Measurements from ENCODE around the gene EARS2.
"Not testable (repeated sequence)": the region's sequence is repeated elsewhere in the genome, so short reads cannot be mapped to it uniquely, and the experiment has no call there.

DNA sequence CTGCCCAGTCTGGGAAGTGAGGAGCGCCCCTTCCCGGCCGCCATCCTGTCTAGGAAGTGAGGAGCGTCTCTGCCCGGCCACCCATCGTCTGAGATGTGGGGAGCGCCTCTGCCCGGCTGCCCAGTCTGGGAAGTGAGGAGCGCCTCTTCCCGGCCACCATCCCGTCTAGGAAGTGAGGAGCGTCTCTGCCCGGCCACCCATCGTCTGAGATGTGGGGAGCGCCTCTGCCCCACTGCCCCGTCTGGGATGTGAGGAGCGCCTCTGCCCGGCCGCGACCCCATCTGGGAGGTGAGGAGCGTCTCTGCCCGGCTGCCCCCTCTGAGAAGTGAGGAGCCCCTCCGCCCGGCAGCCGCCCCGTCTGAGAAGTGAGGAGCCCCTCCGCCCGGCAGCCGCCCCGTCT, 26.1 kb upstream of the EARS2 start:
- TF ChIP-seq, protein P1, sequence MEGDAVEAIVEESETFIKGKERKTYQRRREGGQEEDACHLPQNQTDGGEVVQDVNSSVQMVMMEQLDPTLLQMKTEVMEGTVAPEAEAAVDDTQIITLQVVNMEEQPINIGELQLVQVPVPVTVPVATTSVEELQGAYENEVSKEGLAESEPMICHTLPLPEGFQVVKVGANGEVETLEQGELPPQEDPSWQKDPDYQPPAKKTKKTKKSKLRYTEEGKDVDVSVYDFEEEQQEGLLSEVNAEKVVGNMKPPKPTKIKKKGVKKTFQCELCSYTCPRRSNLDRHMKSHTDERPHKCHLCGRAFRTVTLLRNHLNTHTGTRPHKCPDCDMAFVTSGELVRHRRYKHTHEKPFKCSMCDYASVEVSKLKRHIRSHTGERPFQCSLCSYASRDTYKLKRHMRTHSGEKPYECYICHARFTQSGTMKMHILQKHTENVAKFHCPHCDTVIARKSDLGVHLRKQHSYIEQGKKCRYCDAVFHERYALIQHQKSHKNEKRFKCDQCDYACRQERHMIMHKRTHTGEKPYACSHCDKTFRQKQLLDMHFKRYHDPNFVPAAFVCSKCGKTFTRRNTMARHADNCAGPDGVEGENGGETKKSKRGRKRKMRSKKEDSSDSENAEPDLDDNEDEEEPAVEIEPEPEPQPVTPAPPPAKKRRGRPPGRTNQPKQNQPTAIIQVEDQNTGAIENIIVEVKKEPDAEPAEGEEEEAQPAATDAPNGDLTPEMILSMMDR (optimal IDR thresholded peaks at IDR 0.05 in 1 of 3, IDR thresholded peaks at IDR 0.05 in 1 of 3, conservative IDR thresholded peaks at IDR 0.05 in 1 of 3; ENCODE audit: extremely low read depth in 1 of 3, insufficient read depth in 2 of 3, low read length in 3 of 3), result not testable (repeated sequence)
- not testable (repeated sequence) for TF ChIP-seq EZH2 (IDR thresholded peaks at IDR 0.05; ENCODE audit: low read length)
